GM20431 (cell line): ENCODE measurements around the gene PRAMEF20.
"Not testable (repeated sequence)": the region's sequence is repeated elsewhere in the genome, so short reads cannot be mapped to it uniquely, and the experiment has no call there.

Experiments
- in situ Hi-C: fragments of 300-500 bp; cut with MseI, MboI; formaldehyde crosslinking; loops from one replicate; pipeline ENCODE4 v1.15.0; 2020; ENCODE audit warnings: low sequenced_read_pairs; ENCODE audit not compliant: unreplicated experiment

The PRAMEF20 gene

GRCh38 chr1:13410150-13410549, at the start of gene PRAMEF20:
Gene PRAMEF20, plus strand, starts transcription at chr1:13410450. Its CDS starts 5,905 bp downstream, at chr1:13416355.
- in situ Hi-C loops: not testable (repeated sequence)

DNA sequence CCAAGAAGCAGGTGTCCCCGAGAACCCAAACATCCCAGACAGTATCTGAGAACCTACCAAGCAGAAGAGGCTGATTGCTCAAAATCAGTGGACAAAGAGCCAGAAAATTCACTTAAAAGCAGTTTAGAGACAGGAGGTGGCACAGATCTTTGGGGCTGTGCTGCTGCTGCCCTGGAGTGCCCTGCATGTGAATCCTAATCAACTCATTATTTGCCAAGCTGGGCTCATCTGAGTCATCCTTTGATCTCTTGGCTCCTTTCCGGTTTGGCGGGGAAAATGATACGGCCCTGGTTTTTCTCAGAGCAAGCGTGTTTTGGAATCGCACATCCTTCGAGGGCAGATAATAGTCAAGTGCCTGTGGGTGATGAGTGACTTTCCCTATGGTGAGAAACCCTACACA, 47.9 kb upstream of the PRAMEF20 start:
- in situ Hi-C loops: not testable (repeated sequence)

GRCh38 chr1:13364928-13365327, 45.3 kb upstream of the PRAMEF20 start:
- in situ Hi-C loops: not testable (repeated sequence)

GRCh38 chr1:13366536-13366935, 43.7 kb upstream of the PRAMEF20 start:
- in situ Hi-C loops: not testable (repeated sequence)

GRCh38 chr1:13368544-13368943, 41.7 kb upstream of the PRAMEF20 start:
- in situ Hi-C loops: not testable (repeated sequence)

DNA sequence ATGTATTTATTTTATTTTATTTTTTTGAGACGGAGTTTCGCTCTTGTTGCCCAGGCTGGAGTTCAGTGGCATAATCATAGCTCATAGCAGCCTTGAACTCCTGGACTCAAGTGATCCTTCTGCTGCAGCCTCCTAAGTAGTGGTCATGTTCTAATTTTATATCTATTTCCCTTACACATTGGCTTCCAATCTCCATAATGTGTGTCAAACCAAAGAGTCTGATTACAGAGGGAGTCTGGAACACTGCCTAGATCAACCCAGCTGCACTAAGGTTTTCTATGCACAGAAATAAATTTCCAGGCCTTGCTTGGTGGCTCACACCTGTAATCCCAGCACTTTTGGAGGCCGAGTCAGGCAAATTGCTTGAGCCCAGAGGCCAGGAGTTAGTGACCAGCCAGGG, 31.3 kb upstream of the PRAMEF20 start:
- in situ Hi-C loops: not testable (repeated sequence)

DNA sequence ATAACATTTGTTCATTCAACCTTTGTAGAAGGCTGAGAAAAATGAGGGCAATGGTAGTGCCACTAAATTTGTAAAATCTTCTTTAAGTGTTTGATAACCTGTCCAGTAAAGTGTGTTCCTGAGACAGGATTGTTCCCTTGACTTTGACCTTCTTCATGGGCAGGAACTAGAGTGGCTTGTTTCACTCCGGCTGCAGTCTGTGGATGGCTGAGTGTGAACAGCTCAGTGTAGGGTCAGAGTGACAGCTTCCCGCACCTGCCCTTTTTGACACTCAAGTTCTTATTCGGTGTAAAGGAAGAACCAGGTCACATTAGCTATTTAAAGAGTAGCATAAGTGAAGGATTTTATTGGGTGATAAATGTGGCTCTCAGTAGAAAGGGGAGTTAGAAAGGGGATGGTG, 29.9 kb upstream of the PRAMEF20 start:
- in situ Hi-C loops: not testable (repeated sequence)

DNA sequence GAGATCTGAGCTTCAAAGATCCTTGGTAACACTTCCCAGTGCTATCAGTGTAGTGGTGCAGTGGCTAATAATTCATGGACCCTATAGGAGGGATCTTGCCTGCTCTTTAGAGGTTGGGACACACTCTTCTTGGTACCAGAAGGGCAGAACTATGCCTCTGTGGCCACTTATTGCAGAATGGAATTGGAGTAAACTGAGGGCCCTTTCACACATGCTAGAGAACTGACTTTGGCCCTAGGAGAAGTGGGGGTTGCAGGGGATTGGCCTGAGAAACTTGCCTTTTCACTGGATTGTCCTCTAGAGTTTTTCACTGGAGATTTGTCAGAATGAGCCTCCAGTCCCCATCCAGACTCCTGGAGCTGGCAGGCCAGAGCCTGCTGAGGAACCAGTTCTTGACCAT, 20.9 kb upstream of the PRAMEF20 start, which contains the start of gene PRAMEF17:
PRAMEF17 (plus strand) TSS at position 301 of the 400 bp plus-strand sequence; CDS start at position 327, 26 bp downstream.
- in situ Hi-C loops: not testable (repeated sequence)

- in situ Hi-C loops: not testable (repeated sequence)
Measured at GRCh38 chr1:13393004-13393403, 17.2 kb upstream of the PRAMEF20 start.

GRCh38 chr1:13394761-13395160, 15.5 kb upstream of the PRAMEF20 start:
- in situ Hi-C loops: not testable (repeated sequence)

DNA sequence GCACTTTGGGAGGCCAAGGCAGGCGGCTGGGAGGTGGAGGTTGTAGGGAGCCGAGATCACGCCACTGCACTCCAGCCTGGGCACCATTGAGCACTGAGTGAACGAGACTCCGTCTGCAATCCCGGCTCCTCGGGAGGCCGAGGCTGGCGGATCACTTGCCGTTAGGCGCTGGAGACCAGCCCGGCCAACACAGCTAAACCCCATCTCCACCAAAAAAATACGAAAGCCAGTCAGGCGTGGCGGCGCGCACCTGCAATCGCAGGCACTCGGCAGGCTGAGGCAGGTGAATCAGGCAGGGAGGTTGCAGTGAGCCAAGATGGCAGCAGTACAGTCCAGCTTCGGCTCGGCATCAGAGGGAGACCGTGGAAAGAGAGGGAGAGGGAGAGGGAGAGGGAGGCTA, 14.9 kb upstream of the PRAMEF20 start:
- in situ Hi-C loops: not testable (repeated sequence)

DNA sequence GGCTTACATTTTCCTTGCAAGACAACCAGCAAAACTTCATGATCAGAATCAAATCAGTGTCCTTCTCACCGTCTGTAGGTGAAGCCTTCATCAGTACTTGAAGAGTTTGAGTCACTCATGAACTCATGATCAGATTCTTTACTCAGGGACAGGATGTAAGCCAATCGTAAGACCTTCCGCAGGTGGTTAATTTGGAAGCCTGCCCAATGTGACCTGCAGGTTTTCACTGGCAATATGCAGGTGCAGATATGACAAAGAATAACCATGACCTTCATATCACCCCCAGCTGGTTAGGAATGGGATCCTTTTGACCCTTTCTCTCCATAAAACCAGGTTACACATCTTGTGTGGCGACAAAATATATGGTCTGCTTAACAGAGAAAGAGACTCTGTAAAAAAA, 2.4 kb upstream of the PRAMEF20 start:
- in situ Hi-C loops: no loop called here

- in situ Hi-C loops: no loop called here
Measured at GRCh38 chr1:13430495-13430894, 20.2 kb downstream of the PRAMEF20 start.

GRCh38 chr1:13432251-13432650, 22.0 kb downstream of the PRAMEF20 start:
- in situ Hi-C loops: no loop called here

- in situ Hi-C loops: not testable (repeated sequence)
Measured at GRCh38 chr1:13433694-13434358, 23.6 kb downstream of the PRAMEF20 start.

- in situ Hi-C loops: no loop called here
Measured at GRCh38 chr1:13435458-13435857, 25.2 kb downstream of the PRAMEF20 start.

- in situ Hi-C loops: not testable (repeated sequence)
Measured at GRCh38 chr1:13439104-13439783, 29.0 kb downstream of the PRAMEF20 start.

- in situ Hi-C loops: no loop called here
Measured at GRCh38 chr1:13443335-13443979, 33.2 kb downstream of the PRAMEF20 start.

DNA sequence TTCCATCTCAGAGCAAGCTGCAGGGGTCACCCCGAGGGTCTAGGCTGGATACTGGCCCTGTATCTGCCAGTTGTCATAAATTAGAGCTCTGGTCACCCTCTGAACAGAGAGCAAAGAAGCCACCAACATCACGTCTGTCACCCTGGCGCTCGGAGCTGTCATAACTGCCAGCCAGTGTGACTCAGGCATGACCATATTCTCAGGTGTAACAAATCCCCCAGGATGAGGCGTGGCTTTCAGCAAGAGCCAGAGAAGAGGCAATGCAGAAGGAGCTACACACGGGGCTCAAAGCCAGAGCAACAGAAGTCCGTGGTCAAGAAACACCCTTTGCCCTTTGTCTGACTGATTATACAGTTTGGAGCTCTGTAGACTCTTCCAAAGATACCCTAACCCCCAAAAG, 40.0 kb downstream of the PRAMEF20 start:
- in situ Hi-C loops: no loop called here

DNA sequence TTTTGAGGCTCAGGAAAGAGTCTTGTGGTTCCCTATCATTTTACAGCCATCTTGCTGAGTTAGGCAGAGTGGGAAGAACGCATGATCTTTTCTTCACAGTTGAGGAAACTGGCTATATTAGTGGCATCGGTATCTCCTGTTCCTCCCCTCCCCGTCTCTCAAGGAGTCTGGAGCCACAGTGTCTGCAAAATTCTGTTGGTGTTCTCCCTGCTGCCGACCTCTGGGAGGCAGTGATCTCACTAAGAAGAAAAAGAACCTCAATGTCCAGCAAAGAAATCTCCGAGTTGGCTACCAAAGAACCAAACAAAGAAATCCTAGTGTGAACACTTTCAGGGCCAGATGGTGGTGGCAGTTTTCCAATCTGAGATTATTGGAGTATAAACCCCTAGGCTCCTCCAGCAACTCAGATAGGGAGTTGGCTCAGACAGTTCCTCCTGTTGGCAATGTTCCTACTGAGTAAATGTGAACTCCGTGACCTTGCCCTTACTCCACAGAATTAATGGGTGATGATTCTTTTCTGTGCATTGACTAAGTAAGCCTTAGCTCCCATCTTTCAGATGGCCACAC, 41.2 kb downstream of the PRAMEF20 start:
- in situ Hi-C loops: no loop called here
